SK-N-SH (cell line): Measurements from ENCODE around the gene CAST. TPM values are rescaled to one million over a fixed set of nuclear protein-coding genes. Genes with fewer than 3 reads are reported as not detected.

Experiments used
- CTCF ChIA-PET: fragments of 300-600, 350-600 bp; formaldehyde crosslinking; extraction: SDS; loops from one replicate; lab custom pipeline; 2021; lab: Yijun Ruan, JAX
- POLR2A ChIA-PET: fragments of 350-600 bp; sonication (Branson Sonifier 250); formaldehyde crosslinking; extraction: SDS; loops from one replicate; lab custom pipeline; 2020; ENCODE audit warnings: antibody characterized with exemption, inconsistent platforms; lab: Yijun Ruan, JAX
- DNase-seq: peaks from one replicate; pipeline ENCODE4 v3.0.0; 2012
- H2AFZ ChIP-seq: fragments of 200-600 bp; sonication (generic); 2 replicates; pipeline ENCODE4 v1.8.1; 2016; ENCODE audit warnings: antibody characterized with exemption, mild to moderate bottlenecking, low read depth
- H3F3A ChIP-seq: fragments of 200-600 bp; sonication (generic); replicated peaks from 2 replicates; pipeline ENCODE3; 2016; ENCODE audit warnings: antibody characterized with exemption, mild to moderate bottlenecking; ENCODE audit not compliant: insufficient read depth
- H3K27ac ChIP-seq, 2 experiments: fragments of 200-500 bp in 1 of 2; fragments of 200-600 bp in 1 of 2; sonication (Bioruptor generic) in 1 of 2; sonication (generic), shearing (Covaris generic) in 1 of 2; 2 replicates each; pipeline versions ENCODE4 v1.5.1 to v1.6.1; 2014 to 2016; ENCODE audit warnings: low read depth in 2 of 2, inconsistent platforms in 1 of 2, low read length in 1 of 2, mild to moderate bottlenecking in 1 of 2, mixed read lengths in 1 of 2
- H3K27me3 ChIP-seq: fragments of 200-600 bp; sonication (generic), shearing (Covaris generic); 2 replicates; pipeline ENCODE4 v1.6.1; 2016; ENCODE audit warnings: mixed run types; ENCODE audit not compliant: insufficient read depth
- H3K36me3 ChIP-seq, 2 experiments: fragments of 200-500 bp in 1 of 2; fragments of 200-600 bp in 1 of 2; sonication (Bioruptor generic) in 1 of 2; sonication (generic) in 1 of 2; replicated peaks in 1 of 2; 2 replicates each; pipeline versions ENCODE3 to v1.5.1; 2014 to 2016; ENCODE audit warnings: low read length in 1 of 2, mild to moderate bottlenecking in 1 of 2; ENCODE audit not compliant: insufficient read depth in 2 of 2, control insufficient read depth in 1 of 2
- H3K4me1 ChIP-seq, 2 experiments: fragments of 200-500 bp in 1 of 2; fragments of 200-600 bp in 1 of 2; sonication (Bioruptor generic) in 1 of 2; sonication (generic), shearing (Covaris generic) in 1 of 2; 2 replicates each; pipeline versions ENCODE4 v1.5.1 to v1.6.1; 2014 to 2016; ENCODE audit warnings: low read depth in 1 of 2, low read length in 1 of 2, mixed run types in 1 of 2; ENCODE audit not compliant: insufficient read depth in 2 of 2, control insufficient read depth in 1 of 2
- H3K4me2 ChIP-seq: fragments of 200-600 bp; sonication (generic), shearing (Covaris generic); 2 replicates; pipeline ENCODE4 v1.6.1; 2017; ENCODE audit warnings: mixed run types
- H3K4me3 ChIP-seq, 2 experiments: fragments of 200-500 bp in 1 of 2; fragments of 200-600 bp in 1 of 2; sonication (Bioruptor generic) in 1 of 2; sonication (generic), shearing (Covaris generic) in 1 of 2; 2 replicates each; pipeline versions ENCODE4 v1.5.1 to v1.8.1; 2014 to 2016; ENCODE audit warnings: low read depth in 2 of 2, inconsistent platforms in 1 of 2, low read length in 1 of 2, mild to moderate bottlenecking in 1 of 2, mixed read lengths in 1 of 2, moderate library complexity in 1 of 2
- H3K79me2 ChIP-seq: fragments of 200-600 bp; sonication (generic); 2 replicates; pipeline ENCODE4 v1.8.1; 2017; ENCODE audit warnings: mild to moderate bottlenecking; ENCODE audit not compliant: insufficient read depth
- H3K9ac ChIP-seq: fragments of 200-600 bp; sonication (generic); 2 replicates; pipeline ENCODE4 v1.6.1; 2017; ENCODE audit warnings: mixed run types
- H3K9me2 ChIP-seq: fragments of 200-600 bp; sonication (generic); 2 replicates; pipeline ENCODE4 v1.6.1; 2017; ENCODE audit warnings: mixed run types
- H3K9me3 ChIP-seq: fragments of 200-600 bp; sonication (generic); 2 replicates; pipeline ENCODE4 v1.6.1; 2017; ENCODE audit warnings: mixed run types, mild to moderate bottlenecking, moderate library complexity
- H4K20me1 ChIP-seq: fragments of 200-600 bp; sonication (generic); 2 replicates; pipeline ENCODE4 v1.6.1; 2017; ENCODE audit warnings: mild to moderate bottlenecking, mixed run types; ENCODE audit not compliant: insufficient read depth
- CTCF ChIP-seq: fragments of 200-600 bp; sonication (generic); IDR thresholded peaks from 2 replicates; pipeline ENCODE4 v1.6.1; 2017; ENCODE audit warnings: antibody characterized with exemption, mild to moderate bottlenecking, moderate library complexity
- ELF1 ChIP-seq: IDR thresholded peaks from 2 replicates; pipeline ENCODE4 v1.4.0; 2012
- EP300 ChIP-seq, 2 experiments: IDR thresholded peaks; 2 replicates each; pipeline versions ENCODE4 v1.4.0 to v1.6.1; 2012; ENCODE audit warnings: borderline replicate concordance in 1 of 2, low read depth in 1 of 2, low read length in 1 of 2
- IRF3 ChIP-seq: fragments of 150-350 bp; IDR thresholded peaks from 2 replicates; pipeline ENCODE4 v1.6.1; 2016; ENCODE audit warnings: mild to moderate bottlenecking, low read depth, low read length
- JUND ChIP-seq: IDR thresholded peaks from 2 replicates; pipeline ENCODE4 v1.4.0; 2012
- NFIC ChIP-seq: IDR thresholded peaks from 2 replicates; pipeline ENCODE4 v1.4.0; 2012; ENCODE audit warnings: borderline replicate concordance
- PBX3 ChIP-seq: IDR thresholded peaks from 2 replicates; pipeline ENCODE4; 2012
- POLR2AphosphoS5 ChIP-seq: IDR thresholded peaks from 2 replicates; pipeline ENCODE4 v1.6.1; 2012; ENCODE audit warnings: low read depth, low read length
- RAD21 ChIP-seq: IDR thresholded peaks from 2 replicates; pipeline ENCODE4 v1.6.1; 2012; ENCODE audit warnings: mild to moderate bottlenecking, low read length
- RCOR1 ChIP-seq: fragments of 150-350 bp; IDR thresholded peaks from 2 replicates; pipeline ENCODE4 v1.6.1; 2017; ENCODE audit warnings: antibody characterized with exemption, low read length
- RXRA ChIP-seq: IDR thresholded peaks from 2 replicates; pipeline ENCODE4 v1.4.0; 2012; ENCODE audit warnings: low read depth, mild to moderate bottlenecking, borderline replicate concordance
- SMC3 ChIP-seq: IDR thresholded peaks from 2 replicates; pipeline ENCODE4 v1.6.1; 2012; ENCODE audit warnings: low read depth, low read length, improper control_type of control experiment
- TAF1 ChIP-seq: IDR thresholded peaks from 2 replicates; pipeline ENCODE4 v1.6.1; 2012; ENCODE audit warnings: low read depth, mild to moderate bottlenecking, low read length, moderate library complexity, borderline replicate concordance
- TCF12 ChIP-seq: IDR thresholded peaks from 2 replicates; pipeline ENCODE4 v1.4.0; 2012
- TEAD4 ChIP-seq: IDR thresholded peaks from 2 replicates; pipeline ENCODE4 v1.4.0; 2012; ENCODE audit warnings: mild to moderate bottlenecking, borderline replicate concordance; ENCODE audit not compliant: insufficient read depth
- YY1 ChIP-seq: IDR thresholded peaks from 2 replicates; pipeline ENCODE4 v1.4.0; 2012; ENCODE audit warnings: low read depth, mild to moderate bottlenecking
- ZBTB33 ChIP-seq: IDR thresholded peaks from 2 replicates; pipeline ENCODE4 v1.4.0; 2012; ENCODE audit warnings: low read depth, borderline replicate concordance
- WGBS: methylation state at CpG from one replicate; pipeline ENCODE4 v1.1.6; 2017; ENCODE audit warnings: low lambda C conversion rate; 5-methylcytosine and 5-hydroxymethylcytosine counted together
- polyA plus RNA-seq, 3 experiments: library from polyadenylated mRNA; depleted of rRNA; stranded (reverse); fragments of >200 nt; gene quantifications; 2 replicates each; pipeline ENCODE4 v1.2.3, GENCODE V29; 2012

The CAST gene
- polyA plus RNA-seq, 1 of the 3 experiments (the other 2 are of a cell fraction): 82.9 TPM

- TF ChIP-seq YY1 (no peak), CTCF (peak; percentile 48), JUND (no peak), ZBTB33 (no peak)
- CTCF ChIA-PET: interaction anchor here (0.9 to 2.3 kb wide), 14 partner anchors 14 to 511 kb away, joined by 3 to 9 read pairs (median 3); no protein-coding TSS in a partner anchor
- WGBS: 87% methylated on average over 4 of the region's 4 CpGs
- no peaks in the 10 kb centered on the region for H3K36me3 ChIP-seq
- DNase-seq: peak; percentile 11
- no peak overlapping the region for H3K9ac ChIP-seq
- no peaks in the 10 kb centered on the region for H3K9me2 ChIP-seq
- H3K4me3 ChIP-seq: no peak overlapping the region
- H3K27me3 ChIP-seq: no peaks in the 10 kb centered on the region
- H3K4me1 ChIP-seq: peaks cover 24 to 32% of the 10 kb centered on the region in 2 experiments
- no peak overlapping the region for H3K4me2 ChIP-seq
- no peak overlapping the region for H2AFZ ChIP-seq
- no peak overlapping the region for H3K27ac ChIP-seq
- no peaks in the 10 kb centered on the region for H4K20me1 ChIP-seq
- POLR2A ChIA-PET: interaction anchor here (1.0 kb wide), 1 partner anchor 284 kb away, joined by 3 read pairs; the partner anchor contains the start of gene LNPEP
- no peaks in the 10 kb centered on the region for H3K79me2 ChIP-seq
- H3K9me3 ChIP-seq: no peaks in the 10 kb centered on the region
- H3F3A ChIP-seq: peaks cover 30% of the 10 kb centered on the region
These were observed 10.0 kb upstream of the CAST start for GRCh38 chr5:96651948-96652753.

- DNase-seq: peak; percentile 42
- Histone ChIP-seq H3K79me2 (no peaks in the 10 kb centered on the region), H3K9ac (no peak overlapping the region), H3K4me3 (no peak overlapping the region), H3F3A (peaks cover 38% of the 10 kb centered on the region), H3K9me3 (no peaks in the 10 kb centered on the region), H3K27ac (no peak overlapping the region; a peak in 1 of 4 replicates), H3K4me2 (no peak overlapping the region; the same call in 1 of the 2 replicates), H2AFZ (no peak overlapping the region), H3K9me2 (no peaks in the 10 kb centered on the region), H4K20me1 (no peaks in the 10 kb centered on the region), H3K36me3 (no peaks in the 10 kb centered on the region), H3K27me3 (no peaks in the 10 kb centered on the region), H3K4me1 (peaks cover 24 to 36% of the 10 kb centered on the region in 2 experiments)
- CTCF ChIA-PET: interaction anchor here (0.9 to 2.3 kb wide), 8 partner anchors 10 to 510 kb away, joined by 3 to 9 read pairs (median 4); no protein-coding TSS in a partner anchor
- 91% methylated on average over 1 of the region's 1 CpG for WGBS
- no peak for TF ChIP-seq SMC3
- peak; percentile 45; the same call in 1 of the 2 replicates for TF ChIP-seq JUND
- no peak for TF ChIP-seq IRF3
- TF ChIP-seq RAD21: no peak
- no peak for TF ChIP-seq ELF1
- peak; percentile 57 for TF ChIP-seq NFIC
- TF ChIP-seq EP300 (IDR thresholded peaks at IDR 0.05; ENCODE audit: borderline replicate concordance in 1 of 2, low read depth in 1 of 2, low read length in 1 of 2): peak; percentile 45 to 55; a peak in 3 of 4 replicates
- TF ChIP-seq TEAD4: 0 out of 2 replicates have a peak, but pooled peaks have one; percentile 20
- TF ChIP-seq PBX3: peak; percentile 54
- 0 out of 2 replicates have a peak, but pooled peaks have one; percentile 34 for TF ChIP-seq RCOR1
- no peak for TF ChIP-seq RXRA
- peak; percentile 28; the same call in 1 of the 2 replicates for TF ChIP-seq POLR2AphosphoS5
- no peak for TF ChIP-seq TAF1
- peak; percentile 93 for TF ChIP-seq TCF12
- POLR2A ChIA-PET: no interaction called here
These were observed 9.3 kb upstream of the CAST start for GRCh38 chr5:96652769-96653454.
